ENCODE data around the gene ATP8B1. TPM values are rescaled to one million over a fixed set of nuclear protein-coding genes. Genes with fewer than 3 reads are reported as not detected.
"Not testable (repeated sequence)": the region's sequence is repeated elsewhere in the genome, so short reads cannot be mapped to it uniquely, and the experiment has no call there.

Gene ATP8B1
- total RNA-seq, 1 donor from 2014 or later = 9.3 TPM

DNA sequence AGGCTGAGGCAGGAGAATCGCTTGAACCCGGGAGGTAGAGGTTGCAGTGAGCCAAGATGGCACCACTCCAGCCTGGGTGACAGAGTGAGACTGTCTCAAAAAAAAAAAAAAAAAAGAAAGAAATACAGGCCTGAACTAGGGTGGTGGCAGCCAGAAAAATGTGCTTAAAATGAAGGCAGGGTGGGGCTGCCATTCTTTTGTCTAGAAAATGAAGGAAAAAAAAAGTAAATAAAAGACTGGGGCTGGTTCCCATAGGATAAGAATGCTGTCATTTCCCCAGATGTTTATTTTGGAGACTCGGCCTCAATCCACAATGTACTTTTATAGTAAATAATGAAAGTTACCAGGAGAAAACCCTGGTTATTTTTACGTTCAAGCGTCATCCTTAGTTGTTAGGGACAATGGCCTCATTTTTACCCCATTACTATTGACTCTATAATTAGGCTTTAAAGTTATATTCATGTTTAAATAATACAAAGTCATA lies 58.9 kb downstream of the ATP8B1 start:
- DNase-seq (ENCODE audit: low spot score) = no peak
- intact Hi-C loops (cut with DNase I) = no loop called here

DNA sequence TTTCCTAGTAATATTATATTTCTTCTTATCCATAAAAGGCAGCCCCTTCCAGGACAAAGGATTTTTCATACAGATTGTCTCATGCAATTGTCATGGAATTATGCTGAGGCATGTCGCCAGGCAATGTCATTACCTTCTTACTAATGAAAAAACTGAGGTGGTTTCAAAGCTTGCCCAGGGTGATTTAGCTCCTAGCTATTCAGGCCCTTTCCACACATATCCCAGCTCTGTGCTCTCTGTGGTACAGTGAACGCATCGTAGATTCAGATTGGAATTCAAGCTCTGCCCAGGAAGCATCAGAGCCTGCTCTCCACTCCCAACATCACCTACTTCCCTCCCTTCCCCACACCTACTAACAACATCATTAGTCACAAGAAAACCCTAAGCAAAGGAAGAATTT lies 60.1 kb downstream of the ATP8B1 start:
- DNase-seq (ENCODE audit: low spot score) = no peak
- intact Hi-C loops (cut with DNase I) = no loop called here

DNA sequence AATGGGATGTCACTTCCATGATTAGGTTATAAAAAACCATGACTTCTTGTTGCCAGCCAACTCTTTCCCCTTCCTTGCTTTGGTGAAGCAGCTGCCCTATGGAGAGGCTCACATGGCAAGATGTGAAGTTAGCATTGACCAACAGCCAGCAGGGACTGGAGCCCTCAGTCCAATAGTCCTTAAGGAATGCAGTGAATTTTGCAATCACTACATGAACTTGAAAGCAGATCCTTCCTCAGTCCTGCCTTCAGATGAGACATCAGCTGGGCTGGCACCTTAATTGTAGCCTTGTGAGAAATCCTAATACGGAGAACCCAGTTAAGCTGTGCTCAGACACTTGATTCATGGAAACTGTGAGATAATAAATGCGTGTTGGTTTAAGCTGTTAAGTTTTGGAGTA lies 61.8 kb downstream of the ATP8B1 start:
- DNase-seq (ENCODE audit: low spot score) = no peak
- intact Hi-C loops (cut with DNase I) = no loop called here

DNA sequence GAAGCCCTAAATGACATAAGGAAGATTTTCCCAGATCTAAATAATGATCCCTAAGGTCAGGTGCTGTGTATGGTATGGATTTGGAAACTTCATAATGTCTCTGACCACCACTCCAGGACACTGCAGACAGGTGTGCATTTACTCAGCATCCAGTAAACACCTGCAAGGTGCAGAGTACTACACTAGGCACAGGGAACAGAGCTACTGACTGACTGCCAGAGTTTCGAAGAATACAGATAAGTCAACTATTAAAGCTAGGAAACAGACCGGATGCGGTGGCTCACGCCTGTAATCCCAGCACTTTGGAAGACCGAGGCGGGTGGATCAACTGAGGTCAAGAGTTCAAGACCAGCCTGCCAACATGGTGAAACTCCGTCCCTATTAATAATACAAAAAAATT lies 65.0 kb downstream of the ATP8B1 start:
- intact Hi-C loops (cut with DNase I) = no loop called here
- DNase-seq (ENCODE audit: low spot score) = no peak

DNA sequence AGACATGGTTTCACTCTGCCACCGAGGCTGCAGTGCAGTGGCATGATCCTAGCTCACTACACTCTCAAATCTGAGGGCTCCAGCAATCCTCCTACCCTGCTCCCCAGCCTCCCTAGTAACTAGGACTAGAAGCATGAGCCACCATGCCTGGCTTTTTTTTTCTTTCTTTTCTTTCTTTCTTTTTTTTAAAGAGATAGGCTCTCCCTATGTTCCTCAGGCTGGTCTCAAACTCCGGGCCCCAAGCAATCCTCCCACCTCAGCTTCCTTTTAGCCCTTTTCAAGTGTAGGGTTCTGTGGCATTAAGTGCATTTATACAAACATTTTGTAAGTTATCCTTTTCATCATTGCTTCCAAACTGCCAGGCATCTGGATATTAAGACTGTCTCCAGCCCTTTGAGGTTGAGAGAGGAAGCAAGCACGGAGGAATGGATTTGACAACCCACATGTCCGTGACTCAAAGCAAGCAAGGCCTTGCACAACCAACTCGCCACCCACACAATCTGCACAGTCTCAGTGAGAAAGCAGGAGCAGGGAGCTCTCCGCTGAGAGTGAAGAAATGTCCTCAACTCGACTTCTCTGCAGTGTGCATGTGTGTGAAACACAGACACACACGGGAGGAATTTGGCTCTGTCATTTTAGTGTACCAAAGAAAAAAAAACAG lies 65.6 kb downstream of the ATP8B1 start:
- DNase-seq (ENCODE audit: low spot score) = no peak
- intact Hi-C loops (cut with DNase I) = no loop called here

DNA sequence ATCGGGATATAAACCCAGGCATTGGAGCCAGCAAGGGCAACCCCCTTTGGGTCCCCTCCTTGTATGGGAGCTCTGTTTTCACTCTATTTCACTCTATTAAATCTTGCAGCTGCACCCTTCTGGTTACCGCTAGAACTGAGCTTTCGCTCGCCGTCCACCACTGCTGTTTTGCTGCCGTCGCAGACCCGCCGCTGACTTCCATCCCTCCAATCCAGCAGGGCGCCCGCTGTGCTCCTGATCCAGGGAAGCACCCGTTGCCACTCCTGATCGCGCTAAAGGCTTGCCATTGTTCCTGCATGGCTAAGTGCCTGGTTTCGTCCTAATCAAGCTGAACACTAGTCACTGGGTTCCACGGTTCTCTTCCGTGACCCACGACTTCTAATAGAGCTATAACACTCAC lies 68.1 kb downstream of the ATP8B1 start:
- intact Hi-C loops (cut with DNase I) = not testable (repeated sequence)

DNA sequence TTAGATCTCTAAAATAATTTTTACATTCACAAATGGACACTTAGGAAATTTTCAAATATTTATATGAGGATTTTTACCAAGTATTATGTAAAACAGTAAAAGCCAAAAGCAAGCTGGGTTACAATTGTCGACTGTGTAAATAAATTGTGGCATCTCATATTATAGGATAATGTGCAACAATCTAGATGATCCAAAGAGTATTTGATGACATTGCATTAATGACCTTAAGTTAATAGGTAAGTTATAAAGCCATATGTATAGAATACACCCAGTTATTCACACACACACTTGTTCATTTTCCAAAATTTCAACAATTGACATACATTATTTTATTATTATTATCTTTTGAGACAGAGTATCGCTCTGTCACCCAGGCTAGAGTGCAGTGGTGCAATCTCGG lies 69.3 kb downstream of the ATP8B1 start:
- intact Hi-C loops (cut with DNase I) = no loop called here
- no peak for DNase-seq (ENCODE audit: low spot score)

More for the DNA sequence above, 68.1 kb downstream of the ATP8B1 start:
- not testable (repeated sequence) for DNase-seq (ENCODE audit: low spot score)

DNA sequence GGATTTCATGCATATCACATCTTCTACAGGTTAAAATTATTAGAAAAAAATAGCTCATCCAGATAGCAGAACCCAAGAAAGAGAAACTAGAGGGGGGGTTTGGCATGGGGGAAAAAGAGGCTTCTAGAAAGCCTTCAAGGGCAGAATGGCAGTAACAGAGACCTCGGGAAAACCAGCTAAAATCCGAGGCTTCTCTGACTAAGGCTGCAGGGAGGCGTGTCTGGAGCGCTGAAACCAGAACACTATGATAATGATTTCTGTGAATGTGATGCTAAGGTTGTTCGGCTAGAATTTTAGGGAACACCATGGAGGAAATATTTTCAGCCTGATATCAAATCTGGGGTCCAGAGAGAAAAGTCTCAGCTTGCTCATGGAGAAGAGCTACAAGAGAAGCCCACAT lies 73.0 kb downstream of the ATP8B1 start:
- intact Hi-C loops (cut with DNase I) = no loop called here

DNA sequence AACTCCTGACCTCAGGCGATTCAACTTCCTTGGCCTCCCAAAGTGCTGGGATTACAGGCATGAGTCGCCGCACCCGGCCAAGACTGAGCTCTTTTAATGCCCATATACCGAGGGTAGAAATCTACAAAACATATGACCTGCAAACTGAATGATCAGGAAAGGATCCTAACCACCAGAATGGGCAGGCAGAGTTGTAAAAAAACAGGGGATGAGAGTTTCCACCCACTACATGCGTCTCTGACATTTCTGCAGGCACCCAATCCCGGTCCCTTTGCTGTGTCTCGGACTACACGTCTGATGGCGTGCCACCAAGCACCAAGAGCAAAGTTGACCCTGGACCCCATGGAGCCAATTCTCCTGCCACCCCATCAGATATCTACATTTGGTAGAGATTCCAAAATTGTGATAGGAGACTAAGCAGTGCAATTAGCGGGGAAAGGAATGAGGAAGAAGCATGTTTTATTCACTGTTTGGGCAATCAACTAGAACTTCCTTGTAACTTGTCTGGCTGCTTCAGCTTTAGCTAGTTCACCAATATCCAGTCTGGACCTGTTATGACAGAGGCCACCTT lies 74.1 kb downstream of the ATP8B1 start:
- no peak for DNase-seq (ENCODE audit: low spot score)
- intact Hi-C loops (cut with DNase I) = no loop called here

More for the DNA sequence above, 73.0 kb downstream of the ATP8B1 start:
- DNase-seq (ENCODE audit: low spot score) = no peak

DNA sequence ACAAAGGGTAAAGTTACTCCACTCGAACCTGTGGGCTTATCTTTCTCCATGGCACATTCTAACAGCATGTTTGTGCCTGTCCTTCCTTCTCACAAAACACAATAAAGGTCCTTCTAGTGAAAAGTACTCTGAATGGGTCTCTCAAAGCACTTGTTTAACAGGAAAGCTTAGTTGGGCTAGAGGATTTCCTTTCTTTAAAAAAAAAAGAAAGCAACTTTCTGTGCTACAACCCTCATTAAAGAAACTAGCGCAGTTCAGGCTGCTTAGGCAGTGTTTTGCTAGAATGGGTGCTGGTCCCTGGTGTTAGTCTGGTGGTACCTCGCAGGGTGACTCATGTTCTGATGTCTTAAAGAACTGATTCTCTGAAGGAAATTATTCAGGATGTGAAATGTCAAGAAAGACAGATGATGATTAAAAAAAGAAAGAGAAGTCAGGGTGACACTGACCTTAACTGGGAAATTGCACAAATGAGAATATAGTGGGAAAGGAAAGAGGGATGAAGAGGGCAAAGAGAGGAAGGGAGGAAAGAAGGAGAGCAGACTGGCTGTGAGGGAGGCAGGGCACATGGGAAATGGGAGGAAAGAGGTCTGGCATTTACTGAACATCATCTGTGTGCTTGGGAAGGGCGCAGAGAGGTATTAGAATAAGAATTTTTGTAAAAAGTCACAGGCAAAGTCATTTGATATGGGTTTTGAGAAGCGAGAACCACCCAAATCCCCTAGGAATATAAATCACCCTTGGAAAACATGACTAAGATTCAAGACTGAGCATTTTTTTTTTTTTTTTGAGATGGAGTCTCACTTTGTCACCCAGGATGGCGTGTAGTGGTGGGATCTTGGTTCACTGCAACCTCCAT lies 74.9 kb downstream of the ATP8B1 start:
- DNase-seq (ENCODE audit: low spot score) = no peak
- intact Hi-C loops (cut with DNase I) = no loop called here

DNA sequence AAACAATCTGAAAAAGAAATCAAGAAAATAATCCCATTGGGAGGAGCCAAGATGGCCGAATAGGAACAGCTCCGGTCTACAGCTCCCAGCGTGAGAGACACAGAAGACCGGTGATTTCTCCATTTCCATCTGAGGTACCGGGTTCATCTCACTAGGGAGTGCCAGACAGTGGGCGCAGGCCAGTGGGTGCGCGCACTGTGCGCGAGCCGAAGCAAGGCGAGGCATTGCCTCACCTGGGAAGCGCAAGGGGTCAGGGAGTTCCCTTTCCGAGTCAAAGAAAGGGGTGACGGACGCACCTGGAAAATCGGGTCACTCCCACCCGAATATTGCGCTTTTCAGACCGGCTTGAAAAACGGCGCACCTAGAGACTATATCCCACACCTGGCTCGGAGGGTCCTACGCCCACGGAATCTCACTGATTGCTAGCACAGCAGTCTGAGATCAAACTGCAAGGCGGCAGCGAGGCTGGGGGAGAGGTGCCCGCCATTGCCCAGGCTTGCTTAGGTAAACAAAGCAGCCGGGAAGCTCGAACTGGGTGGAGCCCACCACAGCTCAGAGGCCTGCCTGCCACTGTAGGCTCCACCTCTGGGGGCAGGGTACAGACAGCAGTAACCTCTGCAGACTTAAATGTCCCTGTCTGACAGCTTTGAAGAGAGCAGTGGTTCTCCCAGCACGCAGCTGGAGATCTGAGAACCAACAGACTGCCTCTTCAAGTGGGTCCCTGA lies 83.7 kb downstream of the ATP8B1 start:
- DNase-seq (ENCODE audit: low spot score); intact Hi-C loops (cut with DNase I): not testable (repeated sequence)

DNA sequence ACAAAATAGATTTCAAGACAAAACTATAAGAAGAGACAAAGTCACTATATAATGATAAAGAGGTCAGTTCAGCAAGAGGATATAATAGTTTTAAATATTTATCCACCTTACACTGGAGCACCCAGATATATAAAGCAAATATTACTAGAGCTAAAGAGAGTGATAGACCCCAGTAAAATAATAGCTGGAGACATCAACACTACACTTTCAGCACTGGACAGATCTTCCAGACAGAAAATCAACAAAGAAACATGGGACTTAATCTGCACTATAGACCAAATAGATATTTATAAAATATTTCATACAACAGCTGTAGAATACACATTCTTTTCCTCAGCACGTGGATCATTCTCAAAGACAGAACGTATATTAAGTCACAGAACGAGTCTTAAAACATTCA lies 86.6 kb downstream of the ATP8B1 start:
- intact Hi-C loops (cut with DNase I) = no loop called here
- no peak for DNase-seq (ENCODE audit: low spot score)

DNA sequence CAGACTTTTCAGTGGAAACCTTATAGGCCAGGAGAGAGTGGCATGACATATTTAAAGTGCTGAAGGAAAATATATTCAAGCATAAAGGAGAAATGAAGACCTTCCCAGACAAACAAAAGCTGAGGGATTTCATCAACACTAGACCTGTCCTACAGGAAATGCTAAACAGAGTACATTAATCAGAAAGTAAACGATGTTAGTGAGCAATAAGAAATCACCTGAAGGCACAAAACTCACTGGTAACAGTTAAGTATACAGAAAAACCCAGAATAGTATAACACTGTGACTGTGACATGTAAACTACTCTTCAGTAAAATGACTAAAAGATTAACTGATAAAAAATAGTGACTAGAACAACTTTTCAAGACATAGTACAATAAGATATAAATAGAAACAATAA lies 87.4 kb downstream of the ATP8B1 start:
- DNase-seq (ENCODE audit: low spot score) = no peak
- intact Hi-C loops (cut with DNase I) = no loop called here

DNA sequence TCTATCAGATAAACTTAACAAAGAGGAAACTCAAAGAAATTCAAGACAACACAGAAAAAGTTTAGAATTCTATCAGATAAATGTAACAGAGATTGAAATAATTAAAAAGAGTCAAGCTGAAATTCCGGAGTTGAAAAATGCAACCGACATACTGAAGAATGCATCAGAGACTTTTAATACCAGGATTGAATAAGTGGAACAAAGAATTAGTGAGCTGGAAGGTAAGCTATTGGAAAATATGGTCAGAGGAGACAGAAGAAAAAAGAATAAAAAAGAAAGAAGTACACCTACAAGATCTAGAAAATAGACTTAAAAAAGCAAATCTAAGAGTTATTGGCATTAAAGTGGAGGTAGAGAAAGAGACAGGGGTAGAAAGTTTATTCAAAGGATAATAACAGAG lies 88.0 kb downstream of the ATP8B1 start:
- DNase-seq (ENCODE audit: low spot score) = no peak
- intact Hi-C loops (cut with DNase I) = no loop called here

DNA sequence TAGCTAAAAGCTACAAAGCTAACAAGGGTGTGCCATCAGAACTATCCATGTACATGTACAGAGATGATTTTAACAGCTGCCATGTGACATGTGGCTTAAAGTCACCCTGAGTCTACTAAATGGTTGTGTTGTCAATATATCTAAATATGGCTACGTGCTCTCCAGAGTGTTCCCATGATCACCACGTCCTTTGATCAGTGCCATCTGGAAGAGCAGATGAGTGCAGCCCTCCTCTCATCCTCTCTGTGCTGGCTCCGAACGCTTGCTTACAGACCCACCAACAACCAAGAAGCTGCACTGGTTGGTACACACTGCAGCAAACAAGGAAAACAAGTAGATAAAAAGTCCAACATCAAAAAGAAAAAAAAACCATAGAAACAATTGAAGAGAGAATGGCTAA lies 92.9 kb downstream of the ATP8B1 start:
- intact Hi-C loops (cut with DNase I) = no loop called here
- no peak for DNase-seq (ENCODE audit: low spot score)

DNA sequence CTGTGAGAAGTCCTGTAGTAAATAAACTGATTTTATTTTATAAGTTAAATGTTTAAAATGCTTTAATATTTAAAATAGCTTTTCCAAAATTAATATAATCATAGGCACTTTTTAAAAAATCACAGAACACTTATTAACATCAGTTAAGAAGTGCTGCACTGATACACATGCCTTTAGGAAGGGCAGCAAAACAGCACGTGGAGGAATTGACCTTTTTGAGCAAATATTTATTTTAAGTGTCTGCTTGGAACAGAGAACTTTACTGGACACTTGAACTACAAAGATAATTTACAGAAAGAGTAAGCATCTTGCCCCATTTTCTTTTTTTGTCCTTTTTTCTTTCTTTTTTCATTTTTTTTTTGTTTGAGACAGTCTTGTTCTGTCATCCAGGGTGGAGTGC lies 93.8 kb downstream of the ATP8B1 start:
- DNase-seq (ENCODE audit: low spot score) = no peak
- intact Hi-C loops (cut with DNase I) = no loop called here

DNA sequence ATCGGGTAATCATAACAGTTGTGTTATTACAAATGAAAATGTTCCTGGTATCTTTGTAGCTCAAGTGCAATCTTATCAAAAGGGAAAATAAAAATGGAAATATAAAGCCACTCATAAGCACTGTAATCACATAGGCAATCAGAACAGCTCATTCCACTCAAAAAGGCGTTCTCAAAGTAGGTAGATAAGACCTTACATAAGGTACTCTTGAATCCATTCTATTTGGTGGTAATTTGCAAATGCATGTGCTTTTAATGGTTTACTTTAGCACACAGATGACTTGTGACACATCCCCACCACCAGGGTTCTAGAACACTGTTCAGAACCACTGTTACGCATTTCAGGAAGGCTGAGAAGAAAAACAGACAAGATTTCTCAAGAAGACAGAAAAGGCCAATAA lies 94.8 kb downstream of the ATP8B1 start:
- intact Hi-C loops (cut with DNase I) = no loop called here

DNA sequence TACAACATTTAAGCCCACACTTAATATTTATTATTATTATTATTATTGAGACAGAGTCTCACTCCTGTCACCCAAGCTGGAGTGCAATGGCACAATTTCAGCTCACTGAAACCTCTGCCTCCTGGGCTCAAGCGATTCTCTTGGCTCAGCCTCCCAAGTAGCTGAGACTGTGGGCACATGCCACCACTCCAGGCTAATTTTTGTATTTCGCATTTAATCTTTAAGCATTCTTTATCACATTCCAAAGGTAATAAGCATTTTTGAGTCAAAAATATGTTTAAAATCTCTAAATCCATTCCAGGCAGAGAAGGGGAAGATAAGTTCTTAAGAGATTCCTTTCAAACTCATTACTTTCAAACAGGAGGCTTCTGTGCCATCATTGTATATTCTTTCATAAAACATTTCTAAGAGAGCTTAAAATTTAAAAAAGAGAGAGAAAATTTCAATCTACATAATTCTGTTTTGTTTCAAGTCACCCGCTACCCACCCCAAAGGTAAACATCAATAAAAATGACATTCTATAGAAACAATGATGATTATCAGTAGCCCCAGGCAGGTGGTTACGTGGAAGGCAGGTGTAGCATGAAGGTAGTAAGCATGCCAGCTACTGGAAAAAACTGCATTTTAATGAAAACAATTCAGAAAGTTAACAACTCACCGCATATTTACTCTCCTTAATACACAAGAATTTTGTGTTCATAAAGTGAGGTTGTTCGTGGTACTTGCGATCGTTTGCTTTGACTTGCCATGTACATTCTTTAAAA lies 97.1 kb downstream of the ATP8B1 start:
- no peak for DNase-seq (ENCODE audit: low spot score)

More for the DNA sequence above, 94.8 kb downstream of the ATP8B1 start:
- no peak for DNase-seq (ENCODE audit: low spot score)

DNA sequence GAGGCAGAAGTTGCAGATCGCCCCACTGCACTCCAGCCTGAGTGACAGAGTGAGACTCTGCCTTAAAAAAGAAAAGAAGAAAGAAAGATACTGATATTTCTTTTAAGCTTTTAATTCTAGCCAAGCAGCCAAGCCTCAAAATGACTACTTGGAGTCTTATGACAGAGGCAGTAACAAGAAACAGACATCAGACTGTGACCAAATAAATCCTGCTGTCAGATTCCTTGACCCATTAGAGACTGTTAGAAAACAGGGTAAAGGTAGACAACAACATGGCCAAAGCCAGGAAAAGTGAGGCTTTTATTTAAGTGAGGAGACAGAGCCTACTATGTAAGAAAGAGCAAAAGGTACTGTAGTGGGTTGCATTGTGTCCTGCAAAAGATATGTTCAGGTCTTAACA lies 98.1 kb downstream of the ATP8B1 start:
- intact Hi-C loops (cut with DNase I) = no loop called here
- DNase-seq (ENCODE audit: low spot score) = no peak

More for the DNA sequence above, 97.1 kb downstream of the ATP8B1 start:
- intact Hi-C loops (cut with DNase I) = no loop called here
